Cardiac muscle cell (in vitro differentiated cells and primary cell): Measurements from ENCODE around the gene PHYH. TPM values are rescaled to one million over a fixed set of nuclear protein-coding genes. Genes with fewer than 3 reads are reported as not detected.
A peak's percentile ranks its signal among the peaks of the same experiment; 100 is the strongest.

ENCODE experiments used
- DNase-seq, 2 donors: peaks; one replicate each; pipeline versions ENCODE4 v3.0.0 to v3.0.0-alpha.2; 2010 to 2017; ENCODE audit warnings: low read depth in 1 of 2, low spot score in 1 of 2
- H3K27ac ChIP-seq: fragments of 200-600 bp; sonication (generic); 2 replicates; pipeline ENCODE4 v1.5.1; 2016
- H3K27me3 ChIP-seq: fragments of 200-600 bp; sonication (generic); 2 replicates; pipeline ENCODE4 v1.6.0; 2016; ENCODE audit warnings: control low read depth
- H3K36me3 ChIP-seq: fragments of 200-600 bp; sonication (generic); 2 replicates; pipeline ENCODE4 v1.5.1; 2016; ENCODE audit warnings: control low read depth
- H3K4me1 ChIP-seq: fragments of 200-600 bp; sonication (generic); 2 replicates; pipeline ENCODE4 v1.8.1; 2017; ENCODE audit warnings: low read depth, mild to moderate bottlenecking, mixed run types
- H3K4me3 ChIP-seq: fragments of 200-600 bp; sonication (generic); 2 replicates; pipeline ENCODE4 v1.5.1; 2016; ENCODE audit warnings: mild to moderate bottlenecking
- H3K9me3 ChIP-seq: fragments of 200-600 bp; sonication (generic); 2 replicates; pipeline ENCODE4 v1.5.1; 2017; ENCODE audit warnings: low read depth, mild to moderate bottlenecking, control low read depth
- CTCF ChIP-seq: IDR thresholded peaks from 2 replicates; pipeline ENCODE4 v1.5.1; 2012; ENCODE audit warnings: low read depth, mild to moderate bottlenecking, low read length
- polyA plus RNA-seq: library from polyadenylated mRNA; unstranded; fragments of >200 nt; fragmentation: Nextera tagmentation; extraction: Ambion mirVana; gene quantifications from 2 replicates; pipeline ENCODE4 v1.2.1, GENCODE V29; 2016
- total RNA-seq: library from RNA; depleted of rRNA; stranded (reverse); fragments of >200 nt; gene quantifications from 2 replicates; pipeline ENCODE4 v1.2.3, GENCODE V29; 2016

Gene PHYH
- total and polyA plus RNA-seq, 2 experiments from 2014 or later: 26.4 to 40.9 TPM

- H3K4me3 ChIP-seq: no peak overlapping the region
- no peaks in the 10 kb centered on the region for H3K27me3 ChIP-seq
- H3K4me1 ChIP-seq: no peaks in the 10 kb centered on the region
- TF ChIP-seq CTCF: no peak
- H3K27ac ChIP-seq: no peak overlapping the region
- peaks cover 78% of the 10 kb centered on the region for H3K36me3 ChIP-seq
- H3K9me3 ChIP-seq: no peaks in the 10 kb centered on the region
- no peak for DNase-seq
Measured at GRCh38 chr10:13328613-13329012, 28.7 kb upstream of the PHYH start.

- Histone ChIP-seq H3K4me1 (no peaks in the 10 kb centered on the region), H3K9me3 (no peaks in the 10 kb centered on the region), H3K27ac (no peak overlapping the region), H3K36me3 (peaks cover 78% of the 10 kb centered on the region), H3K4me3 (no peak overlapping the region), H3K27me3 (no peaks in the 10 kb centered on the region)
- no peak for DNase-seq
- no peak for TF ChIP-seq CTCF
Measured at GRCh38 chr10:13328126-13328525, 28.3 kb upstream of the PHYH start.

- H3K36me3 ChIP-seq: peaks cover 80% of the 10 kb centered on the region
- no peaks in the 10 kb centered on the region for H3K9me3 ChIP-seq
- H3K27me3 ChIP-seq: no peaks in the 10 kb centered on the region
- no peak overlapping the region for H3K27ac ChIP-seq
- no peak overlapping the region for H3K4me3 ChIP-seq
- DNase-seq: no peak
- TF ChIP-seq CTCF: no peak
- no peaks in the 10 kb centered on the region for H3K4me1 ChIP-seq
Measured at GRCh38 chr10:13327534-13327933, 27.7 kb upstream of the PHYH start.

- no peak for DNase-seq
- no peaks in the 10 kb centered on the region for H3K4me1 ChIP-seq
- no peak for TF ChIP-seq CTCF
- no peak overlapping the region for H3K4me3 ChIP-seq
- H3K27me3 ChIP-seq: no peaks in the 10 kb centered on the region
- peaks cover 60% of the 10 kb centered on the region for H3K36me3 ChIP-seq
- H3K27ac ChIP-seq: no peak overlapping the region
- no peaks in the 10 kb centered on the region for H3K9me3 ChIP-seq
Measured at GRCh38 chr10:13322615-13323148, 22.8 kb upstream of the PHYH start.

- Histone ChIP-seq H3K9me3 (no peaks in the 10 kb centered on the region), H3K27ac (no peak overlapping the region), H3K36me3 (peaks cover 53% of the 10 kb centered on the region), H3K27me3 (no peaks in the 10 kb centered on the region), H3K4me1 (no peaks in the 10 kb centered on the region), H3K4me3 (no peak overlapping the region)
- TF ChIP-seq CTCF: no peak
- DNase-seq: no peak
Measured at GRCh38 chr10:13321576-13321975, 21.7 kb upstream of the PHYH start.

- H3K27ac ChIP-seq: peak overlapping the region; percentile 34
- DNase-seq: no peak
- TF ChIP-seq CTCF: no peak
- no peaks in the 10 kb centered on the region for H3K4me1 ChIP-seq
- H3K27me3 ChIP-seq: no peaks in the 10 kb centered on the region
- H3K4me3 ChIP-seq: no peak overlapping the region
- no peaks in the 10 kb centered on the region for H3K9me3 ChIP-seq
- H3K36me3 ChIP-seq: peaks cover 33% of the 10 kb centered on the region
Measured at GRCh38 chr10:13319166-13319565, 19.3 kb upstream of the PHYH start.
